ENCODE data around the gene COL6A5. TPM values are rescaled to one million over a fixed set of nuclear protein-coding genes. Genes with fewer than 3 reads are reported as not detected.
"Not testable (repeated sequence)": the region's sequence is repeated elsewhere in the genome, so short reads cannot be mapped to it uniquely, and the experiment has no call there.

The COL6A5 gene
- polyA plus RNA-seq, 2 of the 4 experiments (the other 2 are of a cell fraction), result not detected

DNA sequence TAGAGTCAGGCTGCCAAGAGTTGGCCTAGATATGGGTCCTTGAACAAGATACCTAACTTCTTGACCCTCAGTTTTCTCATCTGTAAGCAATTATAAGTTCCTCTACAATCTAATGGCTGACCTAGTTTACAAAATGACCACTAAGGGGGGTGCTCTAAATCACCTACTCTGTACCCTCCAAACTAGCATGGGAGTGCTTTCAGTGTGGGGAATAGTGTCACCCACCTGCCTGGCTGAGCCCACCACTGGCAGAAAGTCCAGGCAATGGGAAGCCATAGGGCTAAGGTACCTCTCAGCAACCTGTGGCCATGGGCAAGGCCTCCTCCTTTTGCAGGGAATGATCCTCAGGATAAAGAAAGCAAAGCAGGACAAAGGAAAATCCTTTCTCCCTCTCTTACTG is 58.9 kb downstream of the COL6A5 start (continued):
- TF ChIP-seq SREBF2 (IDR thresholded peaks at IDR 0.05), result no peak

DNA sequence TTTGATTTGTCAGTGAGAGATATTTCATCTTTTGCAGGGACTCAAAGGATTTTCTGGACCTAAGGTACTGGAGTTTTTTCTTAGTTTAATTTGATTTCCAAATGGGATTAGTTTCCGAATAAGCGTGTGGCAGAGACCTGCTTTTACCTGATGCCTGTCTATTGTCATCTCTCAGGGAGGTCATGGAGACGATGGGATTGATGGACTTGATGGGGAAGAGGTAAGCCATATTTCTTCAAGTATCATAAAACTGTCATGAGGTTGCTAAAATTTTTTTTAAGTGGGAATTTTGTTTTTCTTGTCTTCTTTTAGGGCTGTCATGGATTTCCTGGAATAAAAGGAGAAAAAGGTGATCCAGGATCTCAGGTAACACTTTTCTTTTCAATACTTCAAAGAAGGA is 60.5 kb downstream of the COL6A5 start:
- Histone ChIP-seq H3K4me1 (no peaks in the 10 kb centered on the region), H3K9me3 (no peaks in the 10 kb centered on the region), H3K27ac (no peak overlapping the region), H3K4me3 (no peak overlapping the region), H3K4me2 (no peak overlapping the region)
- POLR2A ChIA-PET, result no interaction called here
- TF ChIP-seq, protein P1, sequence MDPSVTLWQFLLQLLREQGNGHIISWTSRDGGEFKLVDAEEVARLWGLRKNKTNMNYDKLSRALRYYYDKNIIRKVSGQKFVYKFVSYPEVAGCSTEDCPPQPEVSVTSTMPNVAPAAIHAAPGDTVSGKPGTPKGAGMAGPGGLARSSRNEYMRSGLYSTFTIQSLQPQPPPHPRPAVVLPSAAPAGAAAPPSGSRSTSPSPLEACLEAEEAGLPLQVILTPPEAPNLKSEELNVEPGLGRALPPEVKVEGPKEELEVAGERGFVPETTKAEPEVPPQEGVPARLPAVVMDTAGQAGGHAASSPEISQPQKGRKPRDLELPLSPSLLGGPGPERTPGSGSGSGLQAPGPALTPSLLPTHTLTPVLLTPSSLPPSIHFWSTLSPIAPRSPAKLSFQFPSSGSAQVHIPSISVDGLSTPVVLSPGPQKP (IDR thresholded peaks at IDR 0.05; ENCODE audit: low read depth, low read length), result no peak
- TF ChIP-seq HOXB13 (CRISPR knock-in tag; IDR thresholded peaks at IDR 0.05; ENCODE audit: low read depth), result no peak
- TF ChIP-seq CHD2 (IDR thresholded peaks at IDR 0.05; ENCODE audit: low read length, partially characterized antibody), result no peak
- TF ChIP-seq, protein P2, sequence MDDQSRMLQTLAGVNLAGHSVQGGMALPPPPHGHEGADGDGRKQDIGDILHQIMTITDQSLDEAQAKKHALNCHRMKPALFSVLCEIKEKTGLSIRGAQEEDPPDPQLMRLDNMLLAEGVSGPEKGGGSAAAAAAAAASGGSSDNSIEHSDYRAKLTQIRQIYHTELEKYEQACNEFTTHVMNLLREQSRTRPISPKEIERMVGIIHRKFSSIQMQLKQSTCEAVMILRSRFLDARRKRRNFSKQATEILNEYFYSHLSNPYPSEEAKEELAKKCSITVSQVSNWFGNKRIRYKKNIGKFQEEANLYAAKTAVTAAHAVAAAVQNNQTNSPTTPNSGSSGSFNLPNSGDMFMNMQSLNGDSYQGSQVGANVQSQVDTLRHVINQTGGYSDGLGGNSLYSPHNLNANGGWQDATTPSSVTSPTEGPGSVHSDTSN (IDR thresholded peaks at IDR 0.05), result no peak
- no peak for TF ChIP-seq MAZ (IDR thresholded peaks at IDR 0.05; ENCODE audit: borderline replicate concordance, low read depth, low read length)
- TF ChIP-seq RCOR1 (IDR thresholded peaks at IDR 0.05; ENCODE audit: low read depth, low read length), result no peak
- no peak for TF ChIP-seq JUNB (IDR thresholded peaks at IDR 0.05)
- TF ChIP-seq, protein P3, sequence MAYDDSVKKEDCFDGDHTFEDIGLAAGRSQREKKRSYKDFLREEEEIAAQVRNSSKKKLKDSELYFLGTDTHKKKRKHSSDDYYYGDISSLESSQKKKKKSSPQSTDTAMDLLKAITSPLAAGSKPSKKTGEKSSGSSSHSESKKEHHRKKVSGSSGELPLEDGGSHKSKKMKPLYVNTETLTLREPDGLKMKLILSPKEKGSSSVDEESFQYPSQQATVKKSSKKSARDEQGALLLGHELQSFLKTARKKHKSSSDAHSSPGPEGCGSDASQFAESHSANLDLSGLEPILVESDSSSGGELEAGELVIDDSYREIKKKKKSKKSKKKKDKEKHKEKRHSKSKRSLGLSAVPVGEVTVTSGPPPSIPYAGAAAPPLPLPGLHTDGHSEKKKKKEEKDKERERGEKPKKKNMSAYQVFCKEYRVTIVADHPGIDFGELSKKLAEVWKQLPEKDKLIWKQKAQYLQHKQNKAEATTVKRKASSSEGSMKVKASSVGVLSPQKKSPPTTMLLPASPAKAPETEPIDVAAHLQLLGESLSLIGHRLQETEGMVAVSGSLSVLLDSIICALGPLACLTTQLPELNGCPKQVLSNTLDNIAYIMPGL (CRISPR knock-in tag; IDR thresholded peaks at IDR 0.05; ENCODE audit: borderline replicate concordance), result no peak
- FAIRE-seq (no peak), ATAC-seq (no peak), DNase-seq (ENCODE audit: low read depth in 1 of 2, low spot score in 1 of 2) (no peak)
- 10% methylated on average over 3 of the region's 3 CpGs for WGBS (ENCODE audit: missing lambda C conversion rate)
- CTCF ChIA-PET, result no interaction called here

DNA sequence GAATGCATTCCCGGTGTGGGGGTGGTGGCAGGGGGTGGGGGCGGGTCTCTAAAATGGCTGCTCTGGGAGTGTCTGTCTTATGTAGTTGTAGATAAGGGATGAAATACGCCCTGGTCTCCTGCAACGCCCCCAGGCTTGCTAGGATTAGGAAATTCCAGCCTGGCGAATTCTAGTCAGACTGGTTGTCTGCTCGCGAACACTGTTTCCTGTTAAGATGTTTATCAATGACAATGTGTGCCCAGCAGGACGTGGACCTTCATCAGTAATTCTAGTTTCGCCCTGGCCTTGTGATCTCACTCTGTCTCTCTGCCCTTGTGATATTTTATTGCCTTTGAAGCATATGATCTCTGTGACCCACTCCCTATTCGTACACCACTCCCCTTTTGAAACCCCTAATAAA is 62.8 kb downstream of the COL6A5 start:
- ATAC-seq; DNase-seq (ENCODE audit: low read depth in 1 of 2, low spot score in 1 of 2); H3K9me3 ChIP-seq; POLR2A ChIA-PET; FAIRE-seq; H3K4me3 ChIP-seq; H3K4me2 ChIP-seq; CTCF ChIA-PET; H3K27ac ChIP-seq; H3K4me1 ChIP-seq: not testable (repeated sequence)
- WGBS (ENCODE audit: missing lambda C conversion rate), result 9% methylated on average over 7 of the region's 10 CpGs

DNA sequence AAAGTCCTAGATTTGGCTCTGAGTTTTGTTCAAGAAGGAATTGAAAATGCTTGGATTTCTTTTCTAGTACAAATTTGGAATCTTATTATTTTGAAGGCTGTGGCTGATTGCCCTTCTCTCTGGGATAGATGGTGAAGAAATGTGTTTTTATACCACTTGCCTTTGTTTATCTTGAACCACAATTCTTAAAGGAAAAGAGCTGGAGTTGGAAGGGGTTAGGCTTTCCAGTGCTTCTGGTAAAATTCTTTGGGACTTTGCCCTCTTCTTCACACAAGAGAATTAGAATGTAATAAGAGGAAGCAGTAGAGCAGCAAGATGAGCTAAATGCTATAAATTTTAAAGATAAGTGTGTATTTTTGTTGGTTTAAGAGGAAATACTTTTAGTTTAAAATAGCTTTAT is 65.8 kb downstream of the COL6A5 start:
- FAIRE-seq, result no peak
- Histone ChIP-seq H3K4me1 (no peaks in the 10 kb centered on the region), H3K9me3 (no peaks in the 10 kb centered on the region), H3K27ac (no peak overlapping the region), H3K4me3 (no peak overlapping the region), H3K4me2 (no peak overlapping the region)
- ATAC-seq, result no peak
- no peak for DNase-seq (ENCODE audit: low read depth in 1 of 2, low spot score in 1 of 2)
- ChIA-PET CTCF (no interaction called here), POLR2A (no interaction called here)
- no peak for TF ChIP-seq CHD2 (IDR thresholded peaks at IDR 0.05; ENCODE audit: low read length, partially characterized antibody)
- TF ChIP-seq, protein P4, sequence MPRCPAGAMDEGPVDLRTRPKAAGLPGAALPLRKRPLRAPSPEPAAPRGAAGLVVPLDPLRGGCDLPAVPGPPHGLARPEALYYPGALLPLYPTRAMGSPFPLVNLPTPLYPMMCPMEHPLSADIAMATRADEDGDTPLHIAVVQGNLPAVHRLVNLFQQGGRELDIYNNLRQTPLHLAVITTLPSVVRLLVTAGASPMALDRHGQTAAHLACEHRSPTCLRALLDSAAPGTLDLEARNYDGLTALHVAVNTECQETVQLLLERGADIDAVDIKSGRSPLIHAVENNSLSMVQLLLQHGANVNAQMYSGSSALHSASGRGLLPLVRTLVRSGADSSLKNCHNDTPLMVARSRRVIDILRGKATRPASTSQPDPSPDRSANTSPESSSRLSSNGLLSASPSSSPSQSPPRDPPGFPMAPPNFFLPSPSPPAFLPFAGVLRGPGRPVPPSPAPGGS (IDR thresholded peaks at IDR 0.05), result no peak
- no peak for TF ChIP-seq POLR2A (IDR thresholded peaks at IDR 0.05; ENCODE audit: low read length)
- no peak for TF ChIP-seq HEYL (CRISPR knock-in tag; IDR thresholded peaks at IDR 0.05)
- TF ChIP-seq CBX2 (IDR thresholded peaks at IDR 0.05; ENCODE audit: borderline replicate concordance, low read depth), result no peak
- no peak for TF ChIP-seq JUN (IDR thresholded peaks at IDR 0.05)
- TF ChIP-seq, protein P5, sequence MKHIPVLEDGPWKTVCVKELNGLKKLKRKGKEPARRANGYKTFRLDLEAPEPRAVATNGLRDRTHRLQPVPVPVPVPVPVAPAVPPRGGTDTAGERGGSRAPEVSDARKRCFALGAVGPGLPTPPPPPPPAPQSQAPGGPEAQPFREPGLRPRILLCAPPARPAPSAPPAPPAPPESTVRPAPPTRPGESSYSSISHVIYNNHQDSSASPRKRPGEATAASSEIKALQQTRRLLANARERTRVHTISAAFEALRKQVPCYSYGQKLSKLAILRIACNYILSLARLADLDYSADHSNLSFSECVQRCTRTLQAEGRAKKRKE (CRISPR knock-in tag; IDR thresholded peaks at IDR 0.05; ENCODE audit: low read depth), result no peak
- no peak for TF ChIP-seq EHF (CRISPR knock-in tag; IDR thresholded peaks at IDR 0.05)
- no peak for TF ChIP-seq FOSB (CRISPR knock-in tag; IDR thresholded peaks at IDR 0.05)
- TF ChIP-seq ZFP36 (IDR thresholded peaks at IDR 0.05; ENCODE audit: borderline replicate concordance, partially characterized antibody), result no peak
- no peak for TF ChIP-seq MAZ (IDR thresholded peaks at IDR 0.05; ENCODE audit: borderline replicate concordance, low read depth, low read length)
- TF ChIP-seq, protein P3 (CRISPR knock-in tag; IDR thresholded peaks at IDR 0.05; ENCODE audit: borderline replicate concordance), result no peak
- TF ChIP-seq TP53 (CRISPR knock-in tag; IDR thresholded peaks at IDR 0.05), result no peak
- no peak for TF ChIP-seq HOXB13 (CRISPR knock-in tag; IDR thresholded peaks at IDR 0.05; ENCODE audit: low read depth)
- TF ChIP-seq, protein P1 (IDR thresholded peaks at IDR 0.05; ENCODE audit: low read depth, low read length), result no peak
- TF ChIP-seq, protein P6, sequence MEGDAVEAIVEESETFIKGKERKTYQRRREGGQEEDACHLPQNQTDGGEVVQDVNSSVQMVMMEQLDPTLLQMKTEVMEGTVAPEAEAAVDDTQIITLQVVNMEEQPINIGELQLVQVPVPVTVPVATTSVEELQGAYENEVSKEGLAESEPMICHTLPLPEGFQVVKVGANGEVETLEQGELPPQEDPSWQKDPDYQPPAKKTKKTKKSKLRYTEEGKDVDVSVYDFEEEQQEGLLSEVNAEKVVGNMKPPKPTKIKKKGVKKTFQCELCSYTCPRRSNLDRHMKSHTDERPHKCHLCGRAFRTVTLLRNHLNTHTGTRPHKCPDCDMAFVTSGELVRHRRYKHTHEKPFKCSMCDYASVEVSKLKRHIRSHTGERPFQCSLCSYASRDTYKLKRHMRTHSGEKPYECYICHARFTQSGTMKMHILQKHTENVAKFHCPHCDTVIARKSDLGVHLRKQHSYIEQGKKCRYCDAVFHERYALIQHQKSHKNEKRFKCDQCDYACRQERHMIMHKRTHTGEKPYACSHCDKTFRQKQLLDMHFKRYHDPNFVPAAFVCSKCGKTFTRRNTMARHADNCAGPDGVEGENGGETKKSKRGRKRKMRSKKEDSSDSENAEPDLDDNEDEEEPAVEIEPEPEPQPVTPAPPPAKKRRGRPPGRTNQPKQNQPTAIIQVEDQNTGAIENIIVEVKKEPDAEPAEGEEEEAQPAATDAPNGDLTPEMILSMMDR (IDR thresholded peaks at IDR 0.05), result no peak

All from A549 (cell line).